H9 (cell line): Measurements from ENCODE around the gene SIVA1. TPM values are rescaled to one million over a fixed set of nuclear protein-coding genes. Genes with fewer than 3 reads are reported as not detected.

ENCODE experiments used
- DNase-seq: peaks from one replicate; pipeline ENCODE4 v3.0.0-alpha.2; 2017
- H2AFZ ChIP-seq: one replicate; pipeline ENCODE4 v1.6.1; 2013; ENCODE audit warnings: mild to moderate bottlenecking, low read length, control low read depth, moderate library complexity
- H2AK5ac ChIP-seq: 2 replicates; pipeline ENCODE4 v1.6.1; 2013; ENCODE audit warnings: low read length, control low read depth, mixed read lengths; ENCODE audit not compliant: insufficient read length
- H2BK120ac ChIP-seq: one replicate; pipeline ENCODE4 v1.6.1; 2013; ENCODE audit warnings: low read depth, mild to moderate bottlenecking, low read length, control low read depth, inconsistent platforms; ENCODE audit not compliant: poor library complexity, severe bottlenecking
- H2BK12ac ChIP-seq: 2 replicates; pipeline ENCODE4 v1.6.1; 2013; ENCODE audit warnings: low read length, control low read depth, mixed read lengths, low read depth; ENCODE audit not compliant: insufficient read length
- H2BK15ac ChIP-seq: 2 replicates; pipeline ENCODE4 v1.6.1; 2013; ENCODE audit warnings: low read depth, low read length, control low read depth
- H2BK20ac ChIP-seq: one replicate; pipeline ENCODE4 v1.6.1; 2013; ENCODE audit warnings: low read depth, mild to moderate bottlenecking, low read length, control low read depth, inconsistent platforms; ENCODE audit not compliant: poor library complexity, severe bottlenecking
- H2BK5ac ChIP-seq: 2 replicates; pipeline ENCODE4 v1.6.1; 2013; ENCODE audit warnings: low read length, control low read depth, mixed read lengths; ENCODE audit not compliant: insufficient read length
- H3K14ac ChIP-seq: 2 replicates; pipeline ENCODE4 v1.6.1; 2013; ENCODE audit warnings: low read length, control low read depth; ENCODE audit not compliant: insufficient read depth
- H3K18ac ChIP-seq: 2 replicates; pipeline ENCODE4 v1.6.1; 2013; ENCODE audit warnings: low read depth, mild to moderate bottlenecking, mixed read lengths, low read length, control low read depth; ENCODE audit not compliant: insufficient read length
- H3K23ac ChIP-seq: 2 replicates; pipeline ENCODE4 v1.6.1; 2013; ENCODE audit warnings: low read length, control low read depth, mixed read lengths, low read depth; ENCODE audit not compliant: insufficient read length
- H3K23me2 ChIP-seq: 2 replicates; pipeline ENCODE4 v1.6.1; 2013; ENCODE audit warnings: low read depth, mild to moderate bottlenecking, mixed read lengths, low read length, control low read depth; ENCODE audit not compliant: insufficient read length, poor library complexity, severe bottlenecking
- H3K27ac ChIP-seq: 2 replicates; pipeline ENCODE4 v1.5.1; 2013; ENCODE audit warnings: low read length, control low read depth, mixed read lengths, low read depth; ENCODE audit not compliant: insufficient read length
- H3K27me3 ChIP-seq: 2 replicates; pipeline ENCODE4 v1.6.1; 2013; ENCODE audit warnings: low read length, control low read depth, inconsistent platforms; ENCODE audit not compliant: insufficient read depth
- H3K4ac ChIP-seq: 2 replicates; pipeline ENCODE4 v1.6.1; 2013; ENCODE audit warnings: low read depth, mild to moderate bottlenecking, control low read depth, inconsistent platforms, low read length, moderate library complexity
- H3K4me1 ChIP-seq: 2 replicates; pipeline ENCODE4 v1.6.1; 2013; ENCODE audit warnings: low read length, control low read depth, inconsistent platforms; ENCODE audit not compliant: insufficient read depth
- H3K4me2 ChIP-seq: 2 replicates; pipeline ENCODE4 v1.6.1; 2013; ENCODE audit warnings: low read length, control low read depth, mixed read lengths; ENCODE audit not compliant: insufficient read length, insufficient read depth
- H3K56ac ChIP-seq: 2 replicates; pipeline ENCODE4 v1.6.1; 2013; ENCODE audit warnings: low read depth, mild to moderate bottlenecking, mixed read lengths, low read length, control low read depth; ENCODE audit not compliant: insufficient read length
- H3K79me1 ChIP-seq: 2 replicates; pipeline ENCODE4 v1.6.1; 2013; ENCODE audit warnings: low read depth, mild to moderate bottlenecking, moderate library complexity, low read length, control low read depth, inconsistent platforms; ENCODE audit not compliant: insufficient read depth, poor library complexity, severe bottlenecking
- H3K79me2 ChIP-seq: 2 replicates; pipeline ENCODE4 v1.6.1; 2013; ENCODE audit warnings: low read length, control low read depth, inconsistent platforms; ENCODE audit not compliant: insufficient read depth
- H3K9ac ChIP-seq: 2 replicates; pipeline ENCODE4 v1.6.1; 2013; ENCODE audit warnings: low read length, control low read depth, mixed read lengths; ENCODE audit not compliant: insufficient read length; ENCODE audit errors: extremely low read depth
- H3K9me3 ChIP-seq: one replicate; pipeline ENCODE4 v1.6.1; 2013; ENCODE audit warnings: low read depth, low read length, inconsistent platforms; ENCODE audit not compliant: control insufficient read depth
- H3T11ph ChIP-seq: one replicate; pipeline ENCODE4 v1.6.1; 2013; ENCODE audit warnings: mild to moderate bottlenecking, low read length, control low read depth, inconsistent platforms
- H4K20me1 ChIP-seq: one replicate; pipeline ENCODE4 v1.6.1; 2013; ENCODE audit not compliant: control insufficient read depth, insufficient read length, insufficient read depth
- H4K5ac ChIP-seq: 2 replicates; pipeline ENCODE4 v1.6.1; 2013; ENCODE audit warnings: low read depth, mild to moderate bottlenecking, mixed read lengths, low read length, control low read depth; ENCODE audit not compliant: insufficient read length
- H4K8ac ChIP-seq: replicated peaks from 2 replicates; pipeline ENCODE4 v1.6.1; 2013; ENCODE audit warnings: low read length, control low read depth, mixed read lengths, low read depth; ENCODE audit not compliant: insufficient read length
- H4K91ac ChIP-seq: 2 replicates; pipeline ENCODE4 v1.6.1; 2013; ENCODE audit warnings: low read depth, mild to moderate bottlenecking, moderate library complexity, mixed read lengths, low read length, control low read depth; ENCODE audit not compliant: insufficient read length
- H3K27ac Mint-ChIP-seq, 3 experiments: 2 replicates in 2 of 3; 3 replicates in 1 of 3; pipeline ENCODE4 v1.8.0; 2020 to 2021; ENCODE audit warnings: mixed read lengths in 3 of 3, mild to moderate bottlenecking in 1 of 3, moderate library complexity in 1 of 3
- H3K27me3 Mint-ChIP-seq: 2 replicates; pipeline ENCODE4 v1.8.0; 2021; ENCODE audit warnings: low read depth, mild to moderate bottlenecking, moderate library complexity, mixed read lengths
- H3K36me3 Mint-ChIP-seq, 3 experiments: 2 replicates in 2 of 3; 3 replicates in 1 of 3; pipeline ENCODE4 v1.8.0; 2020 to 2021; ENCODE audit warnings: low read depth in 3 of 3, mixed read lengths in 3 of 3; ENCODE audit not compliant: insufficient read depth in 1 of 3
- H3K4me1 Mint-ChIP-seq, 2 experiments: 2 replicates each; pipeline ENCODE4 v1.8.0; 2020; ENCODE audit warnings: mixed read lengths in 2 of 2
- H3K4me3 Mint-ChIP-seq, 2 experiments: 2 replicates in 1 of 2; 3 replicates in 1 of 2; pipeline ENCODE4 v1.8.0; 2020 to 2021; ENCODE audit warnings: mild to moderate bottlenecking in 2 of 2, mixed read lengths in 2 of 2, moderate library complexity in 1 of 2
- H3K9me3 Mint-ChIP-seq, 2 experiments: 2 replicates in 1 of 2; 3 replicates in 1 of 2; pipeline ENCODE4 v1.8.0; 2020; ENCODE audit warnings: mild to moderate bottlenecking in 2 of 2, mixed read lengths in 2 of 2, moderate library complexity in 1 of 2
- CTCF ChIP-seq: fragments of 200-600 bp; sonication (generic); conservative IDR thresholded peaks from 3 replicates; pipeline ENCODE4 v1.8.0; 2021; ENCODE audit warnings: antibody characterized with exemption, mild to moderate bottlenecking
- WGBS: extraction: QIAGEN DNeasy Blood & Tissue Kit; methylation state at CpG from one replicate; pipeline ENCODE4 v1.1.7; 2013; ENCODE audit warnings: missing lambda C conversion rate, low lambda C conversion rate, mixed read lengths; ENCODE audit not compliant: insufficient read length; ENCODE audit errors: extremely low coverage; 5-methylcytosine and 5-hydroxymethylcytosine counted together
- total RNA-seq: library from RNA; stranded (reverse); gene quantifications from 2 replicates; pipeline ENCODE4 v1.2.1, GENCODE V29; 2021

The SIVA1 gene
- total RNA-seq, 1 experiment from 2014 or later: 125 TPM

GRCh38 chr14:104738375-104739019 lies 14.4 kb upstream of the SIVA1 start:
- Histone ChIP-seq H2BK120ac (no peak overlapping the region), H2BK15ac (no peak overlapping the region), H3K9me3 (no peaks in the 10 kb centered on the region), H3K79me2 (no peaks in the 10 kb centered on the region), H3K18ac (no peak overlapping the region), H4K20me1 (no peaks in the 10 kb centered on the region), H4K8ac (no peak overlapping the region), H2AFZ (no peak overlapping the region), H3K9ac (no peak overlapping the region), H3K4me1 (no peaks in the 10 kb centered on the region), H3K27ac (no peak overlapping the region), H2AK5ac (no peak overlapping the region), H2BK20ac (no peak overlapping the region), H3K23ac (no peak overlapping the region), H3K4ac (no peak overlapping the region), H2BK12ac (no peak overlapping the region), H2BK5ac (no peak overlapping the region), H3K56ac (no peak overlapping the region), H3K79me1 (no peaks in the 10 kb centered on the region), H3K14ac (no peak overlapping the region), H3T11ph (no peak overlapping the region), H3K27me3 (no peaks in the 10 kb centered on the region), H4K91ac (no peak overlapping the region), H3K23me2 (no peaks in the 10 kb centered on the region), H3K4me2 (no peak overlapping the region), H4K5ac (no peak overlapping the region)
- H3K4me1 Mint-ChIP-seq: peaks cover 0 to 3% of the 10 kb centered on the region in 2 experiments; a peak in 1 of 4 replicates
- no peak for DNase-seq
- H3K27ac Mint-ChIP-seq: no peak overlapping the region
- peaks cover 14% of the 10 kb centered on the region for H3K27me3 Mint-ChIP-seq
- no CpG with 5 or more reads among the region's 18 CpGs for WGBS
- TF ChIP-seq CTCF: no peak
- H3K36me3 Mint-ChIP-seq: peaks cover 3 to 14% (median 4%) of the 10 kb centered on the region in 3 experiments; a peak in 6 of 7 replicates
- peak overlapping the region in 1 of 2 experiments; percentile 29; a peak in 1 of 5 replicates for H3K4me3 Mint-ChIP-seq
- no peaks in the 10 kb centered on the region for H3K9me3 Mint-ChIP-seq
